Astrocyte (in vitro differentiated cells and primary cell): ENCODE results near the gene PAPSS2.

ENCODE experiments used
- CTCF ChIP-seq: IDR thresholded peaks from 2 replicates; pipeline ENCODE4 v1.5.1; 2011; ENCODE audit warnings: low read depth, mild to moderate bottlenecking, inconsistent platforms, low read length, moderate library complexity; ENCODE audit not compliant: insufficient read depth
- EZH2 ChIP-seq: IDR thresholded peaks from 2 replicates; pipeline ENCODE4 v1.6.1; 2012; ENCODE audit warnings: mild to moderate bottlenecking, low read length, inconsistent platforms; ENCODE audit not compliant: insufficient read depth

- TF ChIP-seq CTCF = no peak
- TF ChIP-seq EZH2 = no peak
Observed at GRCh38 chr10:87636313-87636915, 23.3 kb upstream of the PAPSS2 start.
